Colon (tissue), 2 donors: ENCODE results near the gene CUL3.

Source experiments
- FAIRE-seq: peaks from 2 replicates; lab custom pipeline; 2012; peaks lifted over from hg19 to GRCh38; lab: Jason Lieb, UNC
- donor health status: control.
- donor health status: control.

CUL3 gene

GRCh38 chr2:224421065-224421464 is 164.1 kb downstream of the CUL3 start:
- no peak for FAIRE-seq
